HepG2 (cell line): Measurements from ENCODE around the gene BRI3BP. TPM values are rescaled to one million over a fixed set of nuclear protein-coding genes. Genes with fewer than 3 reads are reported as not detected.

Experiments used
- ATAC-seq: fragments of 200-7000 bp; cut with Tn5 transposase; 3 replicates; pipeline ENCODE4 v1.9.1; 2020; ENCODE audit warnings: mild to moderate bottlenecking, moderate library complexity
- BruUV-seq: library from RNA; stranded (reverse); fragments of 400-500 nt; replicated peaks from 2 replicates; lab custom pipeline; 2021; lab: Mats Ljungman, UMichigan
- CTCF ChIA-PET: fragments of 300-600 bp; formaldehyde crosslinking; extraction: SDS; loops from one replicate; lab custom pipeline; 2021; ENCODE audit warnings: low total read pairs, inconsistent platforms, low intra/inter-chr PET ratio; lab: Yijun Ruan, JAX
- POLR2A ChIA-PET: fragments of 350-600 bp; sonication (Branson Sonifier 250); formaldehyde crosslinking; loops from one replicate; lab custom pipeline; 2020; ENCODE audit warnings: antibody characterized with exemption, inconsistent platforms; lab: Yijun Ruan, JAX
- DNase-seq: peaks from one replicate; pipeline ENCODE4 v3.0.0-alpha.2; 2015; ENCODE audit warnings: low spot score
- FAIRE-seq: peaks from 3 replicates; lab custom pipeline; 2011; peaks lifted over from hg19 to GRCh38; lab: Jason Lieb, UNC
- H2AFZ ChIP-seq: one replicate; pipeline ENCODE4 v1.6.1; 2011; ENCODE audit warnings: low read length, inconsistent platforms
- H3K27ac ChIP-seq: fragments of 300-600 bp; 3 replicates; pipeline ENCODE4 v1.8.0; 2011; ENCODE audit warnings: mixed run types, mild to moderate bottlenecking, mixed read lengths, low read length, inconsistent platforms; ENCODE audit not compliant: insufficient read depth; ENCODE audit errors: extremely low read length
- H3K27me3 ChIP-seq, 2 experiments: fragments of 200-600 bp in 1 of 2; 2 replicates in 1 of 2; 3 replicates in 1 of 2; pipeline versions ENCODE4 v1.6.0 to v1.8.0; 2011; ENCODE audit warnings: low read length in 2 of 2, mild to moderate bottlenecking in 2 of 2, moderate library complexity in 2 of 2, inconsistent platforms in 1 of 2; ENCODE audit not compliant: insufficient read depth in 2 of 2, control insufficient read depth in 1 of 2
- H3K36me3 ChIP-seq, 2 experiments: fragments of 200-600 bp in 1 of 2; replicated peaks in 1 of 2; 2 replicates in 1 of 2; 3 replicates in 1 of 2; pipeline versions ENCODE4 v1.5.1 to v1.8.0; 2011; ENCODE audit warnings: low read length in 2 of 2, inconsistent platforms in 1 of 2; ENCODE audit not compliant: insufficient read depth in 2 of 2, control insufficient read depth in 1 of 2
- H3K4me1 ChIP-seq: 2 replicates; pipeline ENCODE4 v1.5.1; 2012; ENCODE audit warnings: low read length, inconsistent platforms; ENCODE audit not compliant: insufficient read depth
- H3K4me2 ChIP-seq: 2 replicates; pipeline ENCODE4 v1.6.0; 2011; ENCODE audit warnings: low read depth, low read length, inconsistent platforms
- H3K4me3 ChIP-seq, 3 experiments: fragments of 200-600 bp in 1 of 3; sonication (generic), shearing (Covaris generic) in 1 of 3; replicated peaks in 1 of 3; 2 replicates each; pipeline ENCODE4 v1.5.1; 2011 to 2016; ENCODE audit warnings: low read length in 3 of 3, inconsistent platforms in 2 of 3, low read depth in 2 of 3, mild to moderate bottlenecking in 2 of 3, control low read depth in 1 of 3, mixed read lengths in 1 of 3; ENCODE audit not compliant: insufficient read depth in 1 of 3
- H3K79me2 ChIP-seq: one replicate; pipeline ENCODE4 v1.6.1; 2011; ENCODE audit warnings: low read length, inconsistent platforms; ENCODE audit not compliant: insufficient read depth
- H3K9ac ChIP-seq: 2 replicates; pipeline ENCODE4 v1.6.0; 2011; ENCODE audit warnings: mild to moderate bottlenecking, low read depth, low read length, inconsistent platforms; ENCODE audit not compliant: insufficient read depth
- H3K9me3 ChIP-seq: 2 replicates; pipeline ENCODE4 v1.5.1; 2012; ENCODE audit warnings: mild to moderate bottlenecking, low read length
- H4K20me1 ChIP-seq: 2 replicates; pipeline ENCODE4 v1.6.0; 2011; ENCODE audit warnings: inconsistent platforms, mild to moderate bottlenecking, low read length, moderate library complexity; ENCODE audit not compliant: insufficient read depth
- FOXC1 ChIP-seq: sonication (generic); formaldehyde crosslinking; IDR thresholded peaks from 2 replicates; pipeline ENCODE4 v1.8.0; 2022; ENCODE audit warnings: mild to moderate bottlenecking, missing genetic modification reagents, borderline replicate concordance
- NFE2L1 ChIP-seq: sonication (generic); formaldehyde crosslinking; IDR thresholded peaks from 2 replicates; pipeline ENCODE4 v1.4.0; 2020; ENCODE audit warnings: missing genetic modification reagents, mild to moderate bottlenecking, borderline replicate concordance
- ZBTB21 ChIP-seq: sonication (generic); formaldehyde crosslinking; IDR thresholded peaks from 2 replicates; pipeline ENCODE4 v1.4.0; 2020; ENCODE audit warnings: missing genetic modification reagents
- ZBTB49 ChIP-seq: sonication (generic); formaldehyde crosslinking; IDR thresholded peaks from 2 replicates; pipeline ENCODE4 v1.4.0; 2020; ENCODE audit warnings: missing genetic modification reagents, borderline replicate concordance
- ZNF775 ChIP-seq: sonication (generic); formaldehyde crosslinking; IDR thresholded peaks from 2 replicates; pipeline ENCODE4 v1.4.0; 2020; ENCODE audit warnings: missing genetic modification reagents, mild to moderate bottlenecking, moderate library complexity, borderline replicate concordance
- ZZZ3 ChIP-seq: sonication (generic); formaldehyde crosslinking; IDR thresholded peaks from 2 replicates; pipeline ENCODE4 v1.4.0; 2020; ENCODE audit warnings: missing genetic modification reagents, mild to moderate bottlenecking, borderline replicate concordance
- WGBS: methylation state at CpG from one replicate; pipeline ENCODE4 v1.1.6; 2017; ENCODE audit warnings: low lambda C conversion rate; 5-methylcytosine and 5-hydroxymethylcytosine counted together
- in situ Hi-C: cut with HindIII; loops from 2 replicates; pipeline ENCODE4 v1.10.0; 2017; ENCODE audit warnings: low pct_unique_long_range_greater_than_20kb; ENCODE audit not compliant: extremely low pct_ligation_motif_present
- intact Hi-C: fragments of 100-400 bp; cut with micrococcal nuclease; formaldehyde crosslinking; loops from one replicate; pipeline ENCODE4 v1.10.0; 2022; ENCODE audit not compliant: unreplicated experiment
- polyA plus RNA-seq, 8 experiments: library from polyadenylated mRNA; depleted of rRNA in 3 of 8; stranded (reverse) in 7 of 8; unstranded in 1 of 8; fragments of >200 nt; fragmentation: Illumina TruSeq in 4 of 8; extraction: Trizol in 4 of 8; gene quantifications; 2 replicates each; pipeline versions ENCODE4 v1.2.1 to v1.2.3, GENCODE V29; 2011 to 2016; ENCODE audit warnings: low read depth in 4 of 8, missing spikeins in 1 of 8, mixed read lengths in 1 of 8; ENCODE audit not compliant: insufficient read depth in 1 of 8
- total RNA-seq, 5 experiments: library from RNA; depleted of rRNA; stranded (reverse); fragments of >200 nt; fragmentation: Illumina TruSeq; extraction: Trizol; gene quantifications; 2 replicates each; pipeline ENCODE4 v1.2.3, GENCODE V29; 2016; ENCODE audit warnings: low read depth in 1 of 5
- TF ChIP-seq, protein P1 (sequence below): sonication (generic); formaldehyde crosslinking; IDR thresholded peaks from 2 replicates; pipeline ENCODE4 v1.4.0; 2020; ENCODE audit warnings: missing genetic modification reagents; ENCODE audit errors: not compliant biosample characterization

Gene BRI3BP
- total and polyA plus RNA-seq, 2 of the 13 experiments (the other 11 are each of a cell fraction or from before 2014, with no cell fraction given) = 7.5 to 21.1 TPM

GRCh38 chr12:125049093-125049458, 55.6 kb downstream of the BRI3BP start (continued):
- TF ChIP-seq ZBTB49 = no peak
- TF ChIP-seq, all 625 proteins: peak for 0

DNA sequence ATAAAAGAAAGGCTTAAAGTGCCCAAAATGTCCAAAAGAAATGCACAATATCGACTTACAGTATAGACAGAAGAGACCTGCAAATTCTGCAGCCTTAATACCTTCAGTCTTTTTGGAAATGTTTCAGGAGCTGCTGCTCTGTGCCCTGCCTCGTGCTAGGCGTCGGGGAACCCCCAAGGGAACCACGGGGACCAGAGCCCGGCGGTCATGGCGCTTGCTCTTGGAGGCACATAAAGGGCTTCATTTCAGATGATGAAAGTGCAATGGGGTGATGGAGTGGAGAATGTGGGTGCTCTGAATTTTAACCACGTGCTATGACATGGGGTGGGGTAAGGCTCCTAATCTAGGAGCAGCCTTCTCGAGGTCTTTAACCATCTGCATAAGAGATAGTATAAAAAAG, 57.0 kb downstream of the BRI3BP start:
- ATAC-seq = no peak
- Histone ChIP-seq H3K4me3 (no peak overlapping the region), H3K9ac (no peak overlapping the region), H3K9me3 (no peaks in the 10 kb centered on the region), H4K20me1 (no peaks in the 10 kb centered on the region), H2AFZ (no peak overlapping the region), H3K79me2 (no peaks in the 10 kb centered on the region), H3K27ac (no peak overlapping the region), H3K36me3 (no peaks in the 10 kb centered on the region), H3K4me2 (no peak overlapping the region), H3K27me3 (no peaks in the 10 kb centered on the region), H3K4me1 (peaks cover 2% of the 10 kb centered on the region; the same call in 1 of the 2 replicates)
- WGBS = 52% methylated on average over 10 of the region's 10 CpGs
- no TSS peak for BruUV-seq
- no peak for TF ChIP-seq FOXC1
- TF ChIP-seq ZNF775 (CRISPR knock-in tag) = no peak
- no peak for TF ChIP-seq ZZZ3 (CRISPR knock-in tag)
- TF ChIP-seq ZBTB21 (CRISPR knock-in tag) = no peak
- TF ChIP-seq NFE2L1 (CRISPR knock-in tag) = no peak
- TF ChIP-seq, protein P1, sequence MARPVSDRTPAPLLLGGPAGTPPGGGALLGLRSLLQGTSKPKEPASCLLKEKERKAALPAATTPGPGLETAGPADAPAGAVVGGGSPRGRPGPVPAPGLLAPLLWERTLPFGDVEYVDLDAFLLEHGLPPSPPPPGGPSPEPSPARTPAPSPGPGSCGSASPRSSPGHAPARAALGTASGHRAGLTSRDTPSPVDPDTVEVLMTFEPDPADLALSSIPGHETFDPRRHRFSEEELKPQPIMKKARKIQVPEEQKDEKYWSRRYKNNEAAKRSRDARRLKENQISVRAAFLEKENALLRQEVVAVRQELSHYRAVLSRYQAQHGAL (CRISPR knock-in tag) = no peak
- DNase-seq = no peak
- CTCF ChIA-PET = no interaction called here
- FAIRE-seq = no peak
- POLR2A ChIA-PET = no interaction called here
- in situ Hi-C loops (no loop called here), intact Hi-C loops (no loop called here)
